HepG2 (cell line): ENCODE measurements around the gene DAPP1. TPM values are rescaled to one million over a fixed set of nuclear protein-coding genes. Genes with fewer than 3 reads are reported as not detected.

Experiments
- NONO ChIP-seq, 2 experiments: fragments of 450-650 bp in 1 of 2; sonication (generic) in 1 of 2; formaldehyde crosslinking in 1 of 2; IDR thresholded peaks in 1 of 2; conservative IDR thresholded peaks in 1 of 2; 2 replicates each; pipeline versions ENCODE4 v1.6.1 to v1.8.0; 2017 to 2022; ENCODE audit warnings: mild to moderate bottlenecking in 1 of 2, missing genetic modification reagents in 1 of 2, moderate library complexity in 1 of 2
- SPEN ChIP-seq: sonication (generic); formaldehyde crosslinking; IDR thresholded peaks from 2 replicates; pipeline ENCODE4 v1.5.1; 2020; ENCODE audit warnings: low read depth, mild to moderate bottlenecking, missing genetic modification reagents
- ZNF451 ChIP-seq: sonication (generic); formaldehyde crosslinking; IDR thresholded peaks from 2 replicates; pipeline ENCODE4 v1.5.0; 2020; ENCODE audit warnings: mild to moderate bottlenecking, missing genetic modification reagents
- polyA plus RNA-seq, 8 experiments: library from polyadenylated mRNA; depleted of rRNA in 3 of 8; stranded (reverse) in 7 of 8; unstranded in 1 of 8; fragments of >200 nt; fragmentation: Illumina TruSeq in 4 of 8; extraction: Trizol in 4 of 8; gene quantifications; 2 replicates each; pipeline versions ENCODE4 v1.2.1 to v1.2.3, GENCODE V29; 2011 to 2016; ENCODE audit warnings: low read depth in 4 of 8, missing spikeins in 1 of 8, mixed read lengths in 1 of 8; ENCODE audit not compliant: insufficient read depth in 1 of 8
- total RNA-seq, 5 experiments: library from RNA; depleted of rRNA; stranded (reverse); fragments of >200 nt; fragmentation: Illumina TruSeq; extraction: Trizol; gene quantifications; 2 replicates each; pipeline ENCODE4 v1.2.3, GENCODE V29; 2016; ENCODE audit warnings: low read depth in 1 of 5
- TF ChIP-seq, protein P1 (sequence below): fragments of 450-650 bp; IDR thresholded peaks from 2 replicates; pipeline ENCODE4 v1.6.1; 2017; ENCODE audit warnings: mild to moderate bottlenecking
- TF ChIP-seq, protein P2 (sequence below): sonication (generic); formaldehyde crosslinking; IDR thresholded peaks from 2 replicates; pipeline ENCODE4 v1.9.0; 2021; ENCODE audit warnings: mild to moderate bottlenecking, missing genetic modification reagents

DAPP1 gene
- total and polyA plus RNA-seq, 2 of the 13 experiments (the other 11 are each of a cell fraction or from before 2014, with no cell fraction given), result not detected

DNA sequence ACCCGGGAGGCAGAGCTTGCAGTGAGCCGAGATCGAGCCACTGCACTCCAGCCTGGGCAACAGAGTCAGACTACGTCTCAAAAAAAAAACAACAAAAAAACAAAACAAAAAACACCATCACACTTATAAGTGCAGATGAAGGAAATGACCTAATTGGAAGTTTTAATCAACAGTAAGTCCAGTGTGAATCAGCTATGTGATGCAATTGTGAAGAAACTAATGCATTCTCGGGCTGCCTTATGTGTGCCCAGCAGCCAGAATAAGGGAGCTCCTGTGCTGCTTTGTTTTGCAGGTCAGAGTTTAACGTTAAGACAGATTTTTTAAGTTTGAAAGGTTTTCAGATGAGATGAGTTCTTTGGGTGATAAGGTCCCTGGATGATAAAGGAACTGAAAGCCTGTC is 10.8 kb downstream of the DAPP1 start (continued):
- TF ChIP-seq, protein P1, sequence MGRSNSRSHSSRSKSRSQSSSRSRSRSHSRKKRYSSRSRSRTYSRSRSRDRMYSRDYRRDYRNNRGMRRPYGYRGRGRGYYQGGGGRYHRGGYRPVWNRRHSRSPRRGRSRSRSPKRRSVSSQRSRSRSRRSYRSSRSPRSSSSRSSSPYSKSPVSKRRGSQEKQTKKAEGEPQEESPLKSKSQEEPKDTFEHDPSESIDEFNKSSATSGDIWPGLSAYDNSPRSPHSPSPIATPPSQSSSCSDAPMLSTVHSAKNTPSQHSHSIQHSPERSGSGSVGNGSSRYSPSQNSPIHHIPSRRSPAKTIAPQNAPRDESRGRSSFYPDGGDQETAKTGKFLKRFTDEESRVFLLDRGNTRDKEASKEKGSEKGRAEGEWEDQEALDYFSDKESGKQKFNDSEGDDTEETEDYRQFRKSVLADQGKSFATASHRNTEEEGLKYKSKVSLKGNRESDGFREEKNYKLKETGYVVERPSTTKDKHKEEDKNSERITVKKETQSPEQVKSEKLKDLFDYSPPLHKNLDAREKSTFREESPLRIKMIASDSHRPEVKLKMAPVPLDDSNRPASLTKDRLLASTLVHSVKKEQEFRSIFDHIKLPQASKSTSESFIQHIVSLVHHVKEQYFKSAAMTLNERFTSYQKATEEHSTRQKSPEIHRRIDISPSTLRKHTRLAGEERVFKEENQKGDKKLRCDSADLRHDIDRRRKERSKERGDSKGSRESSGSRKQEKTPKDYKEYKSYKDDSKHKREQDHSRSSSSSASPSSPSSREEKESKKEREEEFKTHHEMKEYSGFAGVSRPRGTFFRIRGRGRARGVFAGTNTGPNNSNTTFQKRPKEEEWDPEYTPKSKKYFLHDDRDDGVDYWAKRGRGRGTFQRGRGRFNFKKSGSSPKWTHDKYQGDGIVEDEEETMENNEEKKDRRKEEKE, result no peak
- no peak for TF ChIP-seq SPEN
- TF ChIP-seq, protein P2, sequence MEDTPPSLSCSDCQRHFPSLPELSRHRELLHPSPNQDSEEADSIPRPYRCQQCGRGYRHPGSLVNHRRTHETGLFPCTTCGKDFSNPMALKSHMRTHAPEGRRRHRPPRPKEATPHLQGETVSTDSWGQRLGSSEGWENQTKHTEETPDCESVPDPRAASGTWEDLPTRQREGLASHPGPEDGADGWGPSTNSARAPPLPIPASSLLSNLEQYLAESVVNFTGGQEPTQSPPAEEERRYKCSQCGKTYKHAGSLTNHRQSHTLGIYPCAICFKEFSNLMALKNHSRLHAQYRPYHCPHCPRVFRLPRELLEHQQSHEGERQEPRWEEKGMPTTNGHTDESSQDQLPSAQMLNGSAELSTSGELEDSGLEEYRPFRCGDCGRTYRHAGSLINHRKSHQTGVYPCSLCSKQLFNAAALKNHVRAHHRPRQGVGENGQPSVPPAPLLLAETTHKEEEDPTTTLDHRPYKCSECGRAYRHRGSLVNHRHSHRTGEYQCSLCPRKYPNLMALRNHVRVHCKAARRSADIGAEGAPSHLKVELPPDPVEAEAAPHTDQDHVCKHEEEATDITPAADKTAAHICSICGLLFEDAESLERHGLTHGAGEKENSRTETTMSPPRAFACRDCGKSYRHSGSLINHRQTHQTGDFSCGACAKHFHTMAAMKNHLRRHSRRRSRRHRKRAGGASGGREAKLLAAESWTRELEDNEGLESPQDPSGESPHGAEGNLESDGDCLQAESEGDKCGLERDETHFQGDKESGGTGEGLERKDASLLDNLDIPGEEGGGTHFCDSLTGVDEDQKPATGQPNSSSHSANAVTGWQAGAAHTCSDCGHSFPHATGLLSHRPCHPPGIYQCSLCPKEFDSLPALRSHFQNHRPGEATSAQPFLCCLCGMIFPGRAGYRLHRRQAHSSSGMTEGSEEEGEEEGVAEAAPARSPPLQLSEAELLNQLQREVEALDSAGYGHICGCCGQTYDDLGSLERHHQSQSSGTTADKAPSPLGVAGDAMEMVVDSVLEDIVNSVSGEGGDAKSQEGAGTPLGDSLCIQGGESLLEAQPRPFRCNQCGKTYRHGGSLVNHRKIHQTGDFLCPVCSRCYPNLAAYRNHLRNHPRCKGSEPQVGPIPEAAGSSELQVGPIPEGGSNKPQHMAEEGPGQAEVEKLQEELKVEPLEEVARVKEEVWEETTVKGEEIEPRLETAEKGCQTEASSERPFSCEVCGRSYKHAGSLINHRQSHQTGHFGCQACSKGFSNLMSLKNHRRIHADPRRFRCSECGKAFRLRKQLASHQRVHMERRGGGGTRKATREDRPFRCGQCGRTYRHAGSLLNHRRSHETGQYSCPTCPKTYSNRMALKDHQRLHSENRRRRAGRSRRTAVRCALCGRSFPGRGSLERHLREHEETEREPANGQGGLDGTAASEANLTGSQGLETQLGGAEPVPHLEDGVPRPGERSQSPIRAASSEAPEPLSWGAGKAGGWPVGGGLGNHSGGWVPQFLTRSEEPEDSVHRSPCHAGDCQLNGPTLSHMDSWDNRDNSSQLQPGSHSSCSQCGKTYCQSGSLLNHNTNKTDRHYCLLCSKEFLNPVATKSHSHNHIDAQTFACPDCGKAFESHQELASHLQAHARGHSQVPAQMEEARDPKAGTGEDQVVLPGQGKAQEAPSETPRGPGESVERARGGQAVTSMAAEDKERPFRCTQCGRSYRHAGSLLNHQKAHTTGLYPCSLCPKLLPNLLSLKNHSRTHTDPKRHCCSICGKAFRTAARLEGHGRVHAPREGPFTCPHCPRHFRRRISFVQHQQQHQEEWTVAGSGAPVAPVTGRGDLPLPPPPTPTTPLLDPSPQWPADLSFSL (CRISPR knock-in tag), result no peak
- no peak for TF ChIP-seq ZNF451 (CRISPR knock-in tag)
- TF ChIP-seq NONO (IDR thresholded peaks at IDR 0.05), result no peak
- TF ChIP-seq NONO (CRISPR knock-in tag; conservative IDR thresholded peaks at IDR 0.05), result no peak
